Tibial nerve (tissue), 3 donors: ENCODE data around the gene C1orf105.

ENCODE experiments used
- POLR2A ChIP-seq, 2 donors: fragments of 450-650 bp; IDR thresholded peaks; one replicate each; pipeline ENCODE4 v1.6.1; 2017; ENCODE audit warnings: antibody characterized with exemption in 2 of 2, mild to moderate bottlenecking in 2 of 2, moderate library complexity in 2 of 2
- TF ChIP-seq, protein P1 (sequence below), 5 experiments: fragments of 200-600 bp in 3 of 5; fragments of 450-650 bp in 2 of 5; sonication (generic) in 3 of 5; IDR thresholded peaks; one replicate each; pipeline ENCODE4 v1.5.1; 2016 to 2019; ENCODE audit warnings: antibody characterized with exemption in 5 of 5, mild to moderate bottlenecking in 3 of 5, moderate library complexity in 2 of 5

DNA sequence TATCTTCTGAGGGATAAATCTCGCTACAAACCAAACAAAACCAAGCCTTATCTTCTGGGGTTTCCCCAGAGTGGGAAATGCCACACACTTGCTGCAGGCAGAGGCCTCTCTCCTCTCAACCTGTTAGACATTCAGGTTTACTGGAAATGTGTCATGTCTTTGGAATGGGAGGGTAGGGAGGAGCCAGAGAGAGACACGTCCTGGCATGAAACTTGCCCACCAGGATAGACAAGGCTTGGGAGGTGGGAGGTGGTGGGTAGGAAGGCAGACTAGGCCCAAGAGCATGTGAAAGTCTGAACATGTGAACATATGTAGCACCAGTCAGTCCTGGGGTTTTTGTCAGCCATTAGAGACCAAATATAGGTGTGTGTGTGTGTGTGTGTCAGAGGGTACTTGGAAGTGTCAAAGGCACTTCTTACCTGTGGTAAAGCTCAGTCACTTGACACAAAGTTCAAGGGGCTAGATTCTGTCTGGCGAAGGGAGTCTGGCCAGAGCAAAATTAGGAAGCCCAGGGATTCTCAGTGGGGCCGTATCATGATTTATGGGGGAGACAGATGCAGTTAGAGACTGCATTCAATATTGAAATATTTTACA lies 55.8 kb downstream of the C1orf105 start:
- TF ChIP-seq, protein P1, sequence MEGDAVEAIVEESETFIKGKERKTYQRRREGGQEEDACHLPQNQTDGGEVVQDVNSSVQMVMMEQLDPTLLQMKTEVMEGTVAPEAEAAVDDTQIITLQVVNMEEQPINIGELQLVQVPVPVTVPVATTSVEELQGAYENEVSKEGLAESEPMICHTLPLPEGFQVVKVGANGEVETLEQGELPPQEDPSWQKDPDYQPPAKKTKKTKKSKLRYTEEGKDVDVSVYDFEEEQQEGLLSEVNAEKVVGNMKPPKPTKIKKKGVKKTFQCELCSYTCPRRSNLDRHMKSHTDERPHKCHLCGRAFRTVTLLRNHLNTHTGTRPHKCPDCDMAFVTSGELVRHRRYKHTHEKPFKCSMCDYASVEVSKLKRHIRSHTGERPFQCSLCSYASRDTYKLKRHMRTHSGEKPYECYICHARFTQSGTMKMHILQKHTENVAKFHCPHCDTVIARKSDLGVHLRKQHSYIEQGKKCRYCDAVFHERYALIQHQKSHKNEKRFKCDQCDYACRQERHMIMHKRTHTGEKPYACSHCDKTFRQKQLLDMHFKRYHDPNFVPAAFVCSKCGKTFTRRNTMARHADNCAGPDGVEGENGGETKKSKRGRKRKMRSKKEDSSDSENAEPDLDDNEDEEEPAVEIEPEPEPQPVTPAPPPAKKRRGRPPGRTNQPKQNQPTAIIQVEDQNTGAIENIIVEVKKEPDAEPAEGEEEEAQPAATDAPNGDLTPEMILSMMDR (IDR thresholded peaks at IDR 0.05): no peak
- no peak for TF ChIP-seq POLR2A (IDR thresholded peaks at IDR 0.05)
